IPS-20b (cell line): Measurements from ENCODE around the gene INHA.
A peak's percentile ranks its signal among the peaks of the same experiment; 100 is the strongest.

ENCODE experiments used
- H3K27ac ChIP-seq: one replicate; pipeline ENCODE4 v1.5.1; 2013; ENCODE audit warnings: low read length
- H3K27me3 ChIP-seq: 2 replicates; pipeline ENCODE4 v1.6.1; 2013; ENCODE audit warnings: mild to moderate bottlenecking, low read length, inconsistent platforms; ENCODE audit not compliant: insufficient read depth
- H3K36me3 ChIP-seq: 2 replicates; pipeline ENCODE4 v1.6.1; 2013; ENCODE audit warnings: low read depth, mild to moderate bottlenecking, inconsistent platforms, low read length, moderate library complexity; ENCODE audit not compliant: insufficient read depth
- H3K4me1 ChIP-seq: 2 replicates; pipeline ENCODE4 v1.6.1; 2013; ENCODE audit warnings: mild to moderate bottlenecking, control low read depth, inconsistent platforms, low read length, moderate library complexity; ENCODE audit not compliant: insufficient read depth
- H3K4me3 ChIP-seq: 2 replicates; pipeline ENCODE4 v1.5.1; 2013; ENCODE audit warnings: mild to moderate bottlenecking, low read length, inconsistent platforms
- H3K9ac ChIP-seq: 2 replicates; pipeline ENCODE4 v1.6.1; 2013; ENCODE audit warnings: low read depth, mild to moderate bottlenecking, inconsistent platforms, low read length, moderate library complexity
- H3K9me3 ChIP-seq: 2 replicates; pipeline ENCODE4 v1.6.1; 2013; ENCODE audit warnings: mild to moderate bottlenecking, low read depth, low read length, inconsistent platforms; ENCODE audit not compliant: insufficient read depth

INHA gene

GRCh38 chr2:219561179-219562048 lies 10.7 kb upstream of the INHA start:
- Histone ChIP-seq H3K9me3 (no peaks in the 10 kb centered on the region), H3K4me3 (no peak overlapping the region), H3K27me3 (no peaks in the 10 kb centered on the region), H3K36me3 (peaks cover 8% of the 10 kb centered on the region; the same call in 1 of the 2 replicates), H3K9ac (peak overlapping the region; percentile 45; the same call in 1 of the 2 replicates), H3K27ac (no peak overlapping the region), H3K4me1 (peaks cover 47% of the 10 kb centered on the region)

GRCh38 chr2:219562049-219563020 lies 9.8 kb upstream of the INHA start:
- H3K36me3 ChIP-seq, result peaks cover 13% of the 10 kb centered on the region; the same call in 1 of the 2 replicates
- peaks cover 50% of the 10 kb centered on the region for H3K4me1 ChIP-seq
- no peaks in the 10 kb centered on the region for H3K9me3 ChIP-seq
- no peak overlapping the region for H3K4me3 ChIP-seq
- H3K27me3 ChIP-seq, result no peaks in the 10 kb centered on the region
- peak overlapping the region; percentile 45; the same call in 1 of the 2 replicates for H3K9ac ChIP-seq
- no peak overlapping the region for H3K27ac ChIP-seq

- peaks cover 17% of the 10 kb centered on the region; the same call in 1 of the 2 replicates for H3K36me3 ChIP-seq
- no peaks in the 10 kb centered on the region for H3K27me3 ChIP-seq
- no peak overlapping the region for H3K27ac ChIP-seq
- H3K9ac ChIP-seq, result no peak overlapping the region
- H3K4me1 ChIP-seq, result peaks cover 50% of the 10 kb centered on the region
- H3K4me3 ChIP-seq, result no peak overlapping the region
- H3K9me3 ChIP-seq, result no peaks in the 10 kb centered on the region
Observed at GRCh38 chr2:219563271-219563928, 8.7 kb upstream of the INHA start.

- Histone ChIP-seq H3K36me3 (peaks cover 24% of the 10 kb centered on the region; the same call in 1 of the 2 replicates), H3K4me1 (peaks cover 43% of the 10 kb centered on the region), H3K27ac (peak overlapping the region; percentile 97), H3K9ac (peak overlapping the region; percentile 81; the same call in 1 of the 2 replicates), H3K27me3 (peaks cover 14% of the 10 kb centered on the region), H3K9me3 (no peaks in the 10 kb centered on the region), H3K4me3 (peak overlapping the region; percentile 57)
Observed at GRCh38 chr2:219565130-219566080, 6.7 kb upstream of the INHA start.

GRCh38 chr2:219566640-219567039 lies 5.5 kb upstream of the INHA start:
- Histone ChIP-seq H3K36me3 (peaks cover 24% of the 10 kb centered on the region; the same call in 1 of the 2 replicates), H3K27me3 (peaks cover 16% of the 10 kb centered on the region), H3K4me1 (peaks cover 34% of the 10 kb centered on the region), H3K27ac (no peak overlapping the region), H3K4me3 (no peak overlapping the region), H3K9ac (no peak overlapping the region), H3K9me3 (no peaks in the 10 kb centered on the region)

GRCh38 chr2:219567131-219567530 lies 5.0 kb upstream of the INHA start:
- peaks cover 34% of the 10 kb centered on the region for H3K4me1 ChIP-seq

GRCh38 chr2:219567791-219568361 lies 4.2 kb upstream of the INHA start:
- no peaks in the 10 kb centered on the region for H3K9me3 ChIP-seq
- no peak overlapping the region for H3K4me3 ChIP-seq
- no peak overlapping the region for H3K9ac ChIP-seq
- H3K4me1 ChIP-seq, result peaks cover 30% of the 10 kb centered on the region; the same call in 1 of the 2 replicates
- H3K27ac ChIP-seq, result no peak overlapping the region
- H3K36me3 ChIP-seq, result peaks cover 19% of the 10 kb centered on the region; the same call in 1 of the 2 replicates
- peaks cover 16% of the 10 kb centered on the region for H3K27me3 ChIP-seq

More at GRCh38 chr2:219567131-219567530, 5.0 kb upstream of the INHA start:
- peaks cover 24% of the 10 kb centered on the region; the same call in 1 of the 2 replicates for H3K36me3 ChIP-seq
- peaks cover 16% of the 10 kb centered on the region for H3K27me3 ChIP-seq
- H3K9ac ChIP-seq, result no peak overlapping the region
- no peak overlapping the region for H3K27ac ChIP-seq
- H3K4me3 ChIP-seq, result no peak overlapping the region
- H3K9me3 ChIP-seq, result no peaks in the 10 kb centered on the region

GRCh38 chr2:219569041-219569440 lies 3.1 kb upstream of the INHA start:
- Histone ChIP-seq H3K9ac (no peak overlapping the region), H3K4me3 (no peak overlapping the region), H3K27ac (no peak overlapping the region), H3K27me3 (peaks cover 16% of the 10 kb centered on the region), H3K36me3 (peaks cover 16% of the 10 kb centered on the region; the same call in 1 of the 2 replicates), H3K9me3 (no peaks in the 10 kb centered on the region), H3K4me1 (peaks cover 30% of the 10 kb centered on the region; the same call in 1 of the 2 replicates)

- Histone ChIP-seq H3K4me1 (peaks cover 26% of the 10 kb centered on the region; the same call in 1 of the 2 replicates), H3K36me3 (peaks cover 16% of the 10 kb centered on the region; the same call in 1 of the 2 replicates), H3K4me3 (peak overlapping the region; percentile 68; the same call in 1 of the 2 replicates), H3K27ac (no peak overlapping the region), H3K9ac (no peak overlapping the region; the same call in 1 of the 2 replicates), H3K27me3 (peaks cover 16% of the 10 kb centered on the region), H3K9me3 (no peaks in the 10 kb centered on the region)
Observed at GRCh38 chr2:219569635-219570034, 2.5 kb upstream of the INHA start.
